ENCODE data around the gene SELENOM.
"Not testable (repeated sequence)": the region's sequence is repeated elsewhere in the genome, so short reads cannot be mapped to it uniquely, and the experiment has no call there.

The SELENOM gene

GRCh38 chr22:31089160-31090100 lies 17.9 kb downstream of the SELENOM start:
- peak in 1 of 2 experiments; percentile 45 for DNase-seq

DNA sequence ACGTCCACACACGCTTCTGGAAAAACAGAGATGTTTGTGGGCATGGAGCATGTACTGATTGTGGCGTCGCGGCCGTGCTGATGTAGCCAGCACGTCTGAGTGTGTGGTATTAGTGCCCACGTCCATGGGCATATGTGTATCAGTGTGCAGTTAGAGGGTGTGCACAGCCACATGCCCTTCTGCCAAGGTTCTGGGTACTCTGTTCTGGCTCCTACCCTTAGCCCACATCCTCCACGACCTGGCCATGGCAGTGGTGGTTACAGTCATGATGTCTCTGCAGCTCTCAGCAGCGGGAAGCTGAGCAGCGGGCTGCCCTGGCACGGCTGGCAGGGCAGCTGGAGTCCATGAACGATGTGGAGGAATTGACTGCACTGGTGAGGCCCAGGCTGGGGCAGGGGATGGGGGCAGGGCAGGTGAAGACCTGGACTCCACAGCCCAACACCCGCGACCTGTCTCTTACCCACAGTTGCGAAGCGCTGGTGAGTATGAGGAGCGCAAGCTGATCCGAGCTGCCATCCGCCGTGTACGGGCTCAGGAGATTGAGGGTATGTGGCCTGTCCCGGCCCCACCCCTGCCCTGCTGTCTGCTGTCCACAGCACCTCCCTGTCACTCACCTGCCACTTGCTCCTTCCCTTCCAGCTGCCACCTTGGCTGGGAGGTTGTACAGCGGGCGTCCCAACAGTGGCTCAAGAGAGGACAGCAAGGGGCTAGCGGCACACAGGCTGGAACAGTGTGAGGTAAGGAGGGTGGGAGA lies 19.0 kb downstream of the SELENOM start:
- DNase-seq = no peak

- no peak for DNase-seq
These were observed 19.6 kb downstream of the SELENOM start for GRCh38 chr22:31087744-31088215.

GRCh38 chr22:31086703-31087330 lies 20.6 kb downstream of the SELENOM start:
- DNase-seq = no peak

DNA sequence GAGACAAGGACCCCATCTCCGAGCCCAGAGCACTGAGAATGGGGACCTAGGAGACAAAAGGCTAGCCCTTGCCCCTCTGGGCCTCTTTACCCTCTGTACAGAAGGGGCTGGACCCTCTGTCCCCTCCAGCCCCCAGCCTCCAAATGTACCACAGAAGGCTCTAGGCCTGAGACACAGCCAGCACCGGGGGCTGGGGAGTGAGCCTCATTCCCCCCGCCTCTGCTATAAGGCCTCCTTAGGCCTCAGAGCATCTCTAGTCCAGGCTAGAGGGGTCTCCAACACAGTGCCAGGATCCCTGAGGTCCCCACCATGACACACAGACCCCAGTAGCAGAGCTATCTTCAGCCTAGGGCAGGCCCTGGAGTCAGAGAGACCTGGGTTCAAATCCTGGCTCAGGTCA lies 21.4 kb downstream of the SELENOM start:
- no peak for DNase-seq

- no peak for DNase-seq
These were observed 21.9 kb downstream of the SELENOM start for GRCh38 chr22:31085493-31085824.

DNA sequence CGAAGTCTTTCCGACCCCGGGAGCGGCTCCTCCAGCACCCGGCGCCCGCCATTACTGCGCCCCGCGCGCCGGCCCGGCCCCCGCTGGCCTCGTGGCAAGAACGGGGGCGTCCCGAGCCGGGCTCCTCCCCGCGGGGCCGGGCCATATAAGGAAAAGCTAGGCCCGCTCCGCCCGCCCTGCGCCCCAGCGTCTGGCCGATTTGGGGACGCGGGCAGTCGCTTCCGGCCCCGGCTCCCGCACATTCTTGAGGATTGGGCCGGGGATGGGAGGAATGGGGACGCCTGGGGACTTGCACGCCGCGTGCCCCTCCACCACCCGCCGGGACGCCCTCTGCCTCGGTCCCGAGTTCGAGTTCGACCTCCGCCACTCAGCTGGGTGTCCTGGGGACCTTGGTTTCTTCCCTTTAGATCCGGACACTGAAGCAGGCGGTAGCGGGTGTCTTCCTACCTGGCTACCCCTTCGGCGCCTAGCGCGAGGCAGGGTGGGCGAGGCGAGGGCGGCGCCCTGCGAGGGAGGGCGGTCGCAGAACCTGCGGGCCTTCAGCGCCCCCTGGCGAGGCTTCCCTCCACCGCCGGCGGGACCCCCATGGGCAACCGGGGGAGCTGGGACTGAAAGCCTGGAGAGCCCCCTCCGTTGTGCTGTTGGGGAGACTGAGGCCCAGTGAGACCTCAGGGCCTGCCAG lies 22.4 kb downstream of the SELENOM start:
- no peak for DNase-seq

GRCh38 chr22:31083923-31084810 lies 23.2 kb downstream of the SELENOM start:
- DNase-seq = no peak

DNA sequence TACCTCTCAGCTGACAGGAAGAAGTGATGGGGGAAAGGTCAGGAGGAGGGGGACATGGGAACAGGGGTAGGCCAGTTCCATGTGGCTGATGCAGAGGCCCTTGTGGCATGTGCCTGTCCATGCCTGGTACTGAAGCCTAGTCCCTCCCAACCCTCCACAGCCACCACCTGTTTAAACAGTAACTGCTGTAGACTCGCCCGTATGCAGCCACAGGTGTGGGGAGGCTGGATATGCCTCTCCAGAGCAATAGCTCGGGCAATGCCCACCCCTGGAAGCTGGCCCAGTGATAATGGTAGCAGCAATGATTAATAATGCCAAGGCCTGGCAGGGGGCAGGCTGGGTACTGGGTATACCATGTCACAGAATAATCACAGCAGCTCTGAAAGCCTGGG lies 24.0 kb downstream of the SELENOM start:
- peak; percentile 81 to 94 for DNase-seq

DNA sequence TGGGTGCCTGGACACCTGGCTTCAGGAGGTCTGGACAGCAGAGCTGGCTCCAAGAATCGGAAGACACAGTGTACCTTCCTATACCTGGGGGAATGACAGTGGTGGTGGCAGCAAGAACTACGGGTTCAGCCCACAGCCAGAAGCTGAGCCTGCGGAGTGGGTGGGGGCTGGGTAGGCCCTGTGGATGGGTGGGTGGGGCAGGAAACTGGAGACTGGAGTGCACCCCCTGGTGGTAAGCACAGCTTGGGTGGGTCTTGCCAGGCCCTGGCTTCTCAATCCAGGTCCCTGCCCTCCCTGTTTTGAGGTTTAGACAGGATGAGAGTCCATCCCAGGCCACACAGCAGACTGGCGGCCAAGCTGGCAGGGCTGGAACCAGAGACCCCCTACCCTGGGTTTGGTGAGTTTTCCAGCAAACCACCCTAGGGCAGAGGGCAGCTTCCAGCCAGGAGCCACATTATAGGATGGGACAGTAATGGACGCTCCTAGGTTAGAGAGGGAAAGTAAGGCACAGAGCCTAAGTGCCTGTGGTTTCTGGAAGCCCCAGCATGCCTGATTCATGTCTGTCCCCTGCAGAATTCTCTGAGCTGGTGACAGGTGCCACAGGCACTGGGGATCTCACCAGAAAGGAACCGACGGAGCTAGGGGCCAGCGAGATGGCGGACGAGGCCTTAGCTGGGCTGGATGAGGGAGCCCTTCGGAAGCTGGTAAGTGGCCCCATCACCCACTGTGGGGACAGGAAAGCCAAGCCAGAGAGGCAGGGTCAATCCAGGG lies 24.6 kb downstream of the SELENOM start:
- peak; percentile 7 to 10 for DNase-seq

GRCh38 chr22:31081963-31082605 lies 25.3 kb downstream of the SELENOM start:
- DNase-seq = no peak

DNA sequence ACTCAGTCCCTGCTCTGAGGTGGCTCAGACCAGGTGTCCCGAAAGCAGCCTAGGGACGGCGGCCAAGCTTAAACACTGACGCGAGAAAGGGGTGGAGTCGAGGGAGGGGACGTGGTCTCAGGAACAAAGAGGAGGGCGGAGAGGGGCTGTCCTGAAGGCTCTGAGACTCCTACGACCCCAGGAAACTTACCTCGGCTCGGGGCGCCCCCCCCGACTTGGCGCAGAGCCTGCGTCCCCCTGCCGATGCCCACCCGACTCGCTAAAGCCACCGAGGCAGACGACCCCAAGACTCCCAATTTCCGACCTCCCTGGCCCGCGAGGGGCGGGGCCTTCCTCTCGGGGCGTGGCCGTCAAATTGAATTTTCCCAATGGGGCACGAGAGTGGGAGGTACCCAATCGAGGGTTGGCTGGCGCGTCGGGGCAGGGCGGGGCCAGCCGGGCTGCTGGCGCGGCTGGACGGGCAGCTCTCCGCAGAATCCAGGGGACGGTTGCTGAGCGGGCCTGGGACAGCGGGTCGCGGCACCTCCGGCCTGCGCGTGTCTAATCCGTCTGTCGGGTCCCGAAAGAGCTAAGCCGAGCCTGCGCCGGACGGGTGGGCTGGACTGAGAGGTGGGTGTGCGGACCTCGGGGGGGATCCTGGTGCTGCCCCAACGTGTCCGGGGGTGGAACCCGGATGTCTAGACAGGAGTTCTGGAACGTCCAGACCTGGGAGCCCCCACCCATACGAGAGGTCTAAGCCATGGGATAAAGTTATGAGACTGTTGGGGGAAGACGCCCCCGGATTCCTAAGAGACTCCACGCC lies 26.3 kb downstream of the SELENOM start, which contains the start of gene SMTN:
Gene SMTN, plus strand, starts transcription at position 471 of the 802 bp plus-strand sequence. CDS start 1,941 bp downstream, outside the sequence.
- DNase-seq = peak; percentile 73

DNA sequence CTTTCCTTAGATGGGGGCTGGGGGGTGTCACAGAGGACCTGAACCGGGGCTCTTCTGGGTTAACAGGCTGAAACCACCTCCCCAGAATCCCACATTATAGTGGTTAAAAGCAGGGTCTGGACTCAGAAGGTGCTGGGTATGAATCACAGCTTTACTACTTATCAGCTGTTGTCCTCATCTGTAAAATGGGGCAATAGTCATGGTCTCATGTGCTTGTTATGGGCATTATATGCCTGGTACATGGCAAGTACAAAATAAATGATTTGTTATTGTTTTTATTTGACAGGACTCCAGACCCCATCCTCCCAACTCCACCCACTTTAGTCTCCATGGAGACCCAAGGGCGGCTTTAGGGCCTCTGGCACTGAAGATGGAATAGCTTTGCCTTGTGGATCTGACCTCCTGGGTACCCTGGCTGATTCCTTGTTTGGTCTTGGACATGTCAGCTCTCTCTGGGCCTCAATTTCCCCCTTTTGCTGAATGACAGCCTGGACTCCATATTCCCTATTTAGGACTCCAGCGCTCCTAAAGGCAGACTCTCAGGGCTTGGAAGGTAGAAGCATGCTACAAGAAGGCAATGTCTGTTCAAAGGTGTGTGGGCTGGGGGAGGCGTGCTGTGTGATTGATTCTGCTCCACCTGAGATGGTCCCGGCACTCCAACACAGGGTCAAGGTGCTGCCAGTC lies 27.1 kb downstream of the SELENOM start:
- no peak for DNase-seq

DNA sequence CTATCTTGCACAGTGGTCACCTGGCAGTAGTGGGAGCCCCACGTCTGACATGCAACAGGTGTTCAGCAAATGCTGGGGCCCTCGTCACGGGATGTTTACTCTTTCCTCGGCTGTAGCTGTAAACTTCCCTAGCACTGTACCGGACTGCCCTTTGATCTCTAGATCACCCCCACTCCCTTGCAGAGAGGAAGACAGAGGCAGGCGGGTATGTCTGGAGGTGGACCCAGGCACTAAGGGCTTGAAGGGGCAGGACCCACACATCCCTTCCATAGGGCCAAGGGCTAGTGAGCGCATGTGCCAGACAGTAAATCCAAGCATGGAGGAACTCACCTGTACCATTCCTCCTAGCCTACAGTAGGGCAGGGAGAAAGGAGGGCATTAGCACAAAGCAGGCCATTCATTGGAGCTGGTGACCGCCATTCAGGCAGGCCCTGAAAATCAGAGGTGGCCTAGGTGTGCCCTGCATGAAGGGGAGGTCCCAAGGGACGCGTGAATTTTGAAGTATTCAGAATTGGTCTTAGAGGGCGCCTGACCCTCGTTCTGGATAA lies 28.2 kb downstream of the SELENOM start:
- no peak for DNase-seq

DNA sequence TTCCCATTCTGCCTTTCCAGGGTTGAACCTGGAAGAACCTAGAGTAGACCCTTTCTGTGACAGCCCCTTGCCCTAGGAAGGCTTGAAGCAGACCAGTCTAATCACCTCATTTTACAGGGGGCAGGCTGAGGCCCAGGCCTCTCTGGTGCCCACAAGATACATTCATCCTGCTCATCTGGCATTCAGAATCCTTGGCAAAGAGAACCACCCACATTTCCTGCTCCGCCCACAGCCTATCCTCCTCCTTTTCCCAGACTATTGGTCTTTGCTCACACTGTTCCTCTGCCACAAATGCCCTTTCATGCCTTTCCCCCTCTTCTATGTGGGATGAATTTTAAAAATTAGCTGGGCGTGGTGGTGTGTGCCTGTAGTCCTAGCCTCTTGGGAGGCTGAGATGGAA lies 29.0 kb downstream of the SELENOM start:
- DNase-seq = not testable (repeated sequence)

DNA sequence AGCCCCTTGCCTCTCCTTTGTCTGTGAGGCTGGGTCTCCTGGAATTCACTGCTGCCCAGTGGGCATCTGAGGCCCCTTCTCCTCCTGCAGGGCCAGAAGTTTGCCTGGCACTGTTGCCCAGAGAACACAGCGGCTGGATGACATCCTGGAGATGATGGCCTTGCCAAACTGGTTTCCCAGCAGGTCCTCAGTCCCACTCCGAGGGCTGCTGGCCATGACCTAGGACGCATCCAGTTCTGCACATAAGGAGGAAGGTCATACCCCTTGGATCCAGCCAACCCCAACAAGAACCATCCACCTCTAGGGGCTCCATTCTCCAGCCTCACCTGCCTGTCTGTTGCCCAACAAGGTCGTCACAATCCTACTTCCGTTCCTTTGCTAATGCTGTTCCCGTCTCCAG lies 29.7 kb downstream of the SELENOM start:
- no peak for DNase-seq

DNA sequence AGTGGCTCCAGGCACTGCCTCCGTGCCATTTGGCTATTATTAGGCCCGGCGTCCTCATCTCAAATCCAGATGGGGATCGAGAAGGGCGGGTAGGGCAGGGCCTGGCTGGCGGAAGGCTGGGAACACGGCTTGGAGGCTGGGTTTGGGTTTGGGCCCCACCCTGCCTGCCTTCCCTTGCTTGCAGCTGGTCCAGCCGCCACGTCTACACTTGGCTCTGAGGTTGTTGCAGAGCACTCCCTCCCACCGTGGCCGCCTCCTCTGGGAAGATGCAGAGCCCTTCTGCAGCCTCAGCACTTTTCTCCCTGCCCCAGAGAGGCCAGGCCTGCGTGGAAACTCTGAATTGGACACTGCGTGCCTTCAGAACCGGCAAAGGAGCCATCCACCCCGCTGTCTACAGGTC lies 31.4 kb downstream of the SELENOM start:
- no peak for DNase-seq

- DNase-seq = not testable (repeated sequence)
These were observed 33.7 kb downstream of the SELENOM start for GRCh38 chr22:31073545-31074145.

All from NCI-H2081 (cell line).